ENCODE measurements around the gene TSPAN2. TPM values are rescaled to one million over a fixed set of nuclear protein-coding genes. Genes with fewer than 3 reads are reported as not detected.

Gene TSPAN2
- polyA plus RNA-seq, 1 donor from 2014 or later, result 34.4 TPM

DNA sequence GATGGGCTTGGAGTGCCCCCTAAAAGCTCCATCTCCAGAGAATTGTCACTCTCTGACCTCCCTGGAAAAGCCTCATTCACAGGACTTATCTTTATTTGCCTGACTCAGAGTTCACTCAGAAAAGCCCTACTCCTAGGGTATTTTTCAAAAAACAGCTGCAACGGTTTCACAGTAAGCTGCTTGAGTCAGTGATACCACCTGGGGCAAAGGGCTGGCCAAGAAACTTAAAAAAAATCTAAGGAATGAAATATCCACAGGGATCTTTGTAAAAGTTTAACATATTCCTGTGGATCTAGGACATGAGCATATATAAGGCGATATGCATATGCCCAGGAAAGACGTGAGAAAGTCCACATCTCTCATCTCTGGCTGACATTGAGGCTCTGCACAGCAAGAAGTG, 33.8 kb upstream of the TSPAN2 start:
- H4K20me1 ChIP-seq (ENCODE audit: insufficient read depth), result no peaks in the 10 kb centered on the region
- H3K9me3 ChIP-seq (ENCODE audit: low read length), result peaks cover 5% of the 10 kb centered on the region
- H3K27ac ChIP-seq (ENCODE audit: low read length), result no peak overlapping the region
- H3F3A ChIP-seq (ENCODE audit: insufficient read depth, low read length, poor library complexity, severe bottlenecking), result no peaks in the 10 kb centered on the region
- H3K9ac ChIP-seq (ENCODE audit: low read length), result no peak overlapping the region
- no peak overlapping the region for H3K4me2 ChIP-seq (ENCODE audit: low read length)
- no peaks in the 10 kb centered on the region for H3K79me2 ChIP-seq (replicated peaks; ENCODE audit: insufficient read depth, low read length)
- H3K4me3 ChIP-seq (ENCODE audit: low read length), result no peak overlapping the region
- no peaks in the 10 kb centered on the region for H3K9me2 ChIP-seq (ENCODE audit: insufficient read depth, low read length)
- no peaks in the 10 kb centered on the region for H3K36me3 ChIP-seq (ENCODE audit: insufficient read depth, low read length)
- TF ChIP-seq, protein P1, sequence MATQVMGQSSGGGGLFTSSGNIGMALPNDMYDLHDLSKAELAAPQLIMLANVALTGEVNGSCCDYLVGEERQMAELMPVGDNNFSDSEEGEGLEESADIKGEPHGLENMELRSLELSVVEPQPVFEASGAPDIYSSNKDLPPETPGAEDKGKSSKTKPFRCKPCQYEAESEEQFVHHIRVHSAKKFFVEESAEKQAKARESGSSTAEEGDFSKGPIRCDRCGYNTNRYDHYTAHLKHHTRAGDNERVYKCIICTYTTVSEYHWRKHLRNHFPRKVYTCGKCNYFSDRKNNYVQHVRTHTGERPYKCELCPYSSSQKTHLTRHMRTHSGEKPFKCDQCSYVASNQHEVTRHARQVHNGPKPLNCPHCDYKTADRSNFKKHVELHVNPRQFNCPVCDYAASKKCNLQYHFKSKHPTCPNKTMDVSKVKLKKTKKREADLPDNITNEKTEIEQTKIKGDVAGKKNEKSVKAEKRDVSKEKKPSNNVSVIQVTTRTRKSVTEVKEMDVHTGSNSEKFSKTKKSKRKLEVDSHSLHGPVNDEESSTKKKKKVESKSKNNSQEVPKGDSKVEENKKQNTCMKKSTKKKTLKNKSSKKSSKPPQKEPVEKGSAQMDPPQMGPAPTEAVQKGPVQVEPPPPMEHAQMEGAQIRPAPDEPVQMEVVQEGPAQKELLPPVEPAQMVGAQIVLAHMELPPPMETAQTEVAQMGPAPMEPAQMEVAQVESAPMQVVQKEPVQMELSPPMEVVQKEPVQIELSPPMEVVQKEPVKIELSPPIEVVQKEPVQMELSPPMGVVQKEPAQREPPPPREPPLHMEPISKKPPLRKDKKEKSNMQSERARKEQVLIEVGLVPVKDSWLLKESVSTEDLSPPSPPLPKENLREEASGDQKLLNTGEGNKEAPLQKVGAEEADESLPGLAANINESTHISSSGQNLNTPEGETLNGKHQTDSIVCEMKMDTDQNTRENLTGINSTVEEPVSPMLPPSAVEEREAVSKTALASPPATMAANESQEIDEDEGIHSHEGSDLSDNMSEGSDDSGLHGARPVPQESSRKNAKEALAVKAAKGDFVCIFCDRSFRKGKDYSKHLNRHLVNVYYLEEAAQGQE (IDR thresholded peaks at IDR 0.05; ENCODE audit: borderline replicate concordance), result no peak
- no peak for TF ChIP-seq MXI1 (conservative IDR thresholded peaks at IDR 0.05; ENCODE audit: poor library complexity, severe bottlenecking)
- no peak for TF ChIP-seq EZH2 (IDR thresholded peaks at IDR 0.05; ENCODE audit: borderline replicate concordance, insufficient read depth, low read length, poor library complexity, severe bottlenecking)
- TF ChIP-seq, protein P2, sequence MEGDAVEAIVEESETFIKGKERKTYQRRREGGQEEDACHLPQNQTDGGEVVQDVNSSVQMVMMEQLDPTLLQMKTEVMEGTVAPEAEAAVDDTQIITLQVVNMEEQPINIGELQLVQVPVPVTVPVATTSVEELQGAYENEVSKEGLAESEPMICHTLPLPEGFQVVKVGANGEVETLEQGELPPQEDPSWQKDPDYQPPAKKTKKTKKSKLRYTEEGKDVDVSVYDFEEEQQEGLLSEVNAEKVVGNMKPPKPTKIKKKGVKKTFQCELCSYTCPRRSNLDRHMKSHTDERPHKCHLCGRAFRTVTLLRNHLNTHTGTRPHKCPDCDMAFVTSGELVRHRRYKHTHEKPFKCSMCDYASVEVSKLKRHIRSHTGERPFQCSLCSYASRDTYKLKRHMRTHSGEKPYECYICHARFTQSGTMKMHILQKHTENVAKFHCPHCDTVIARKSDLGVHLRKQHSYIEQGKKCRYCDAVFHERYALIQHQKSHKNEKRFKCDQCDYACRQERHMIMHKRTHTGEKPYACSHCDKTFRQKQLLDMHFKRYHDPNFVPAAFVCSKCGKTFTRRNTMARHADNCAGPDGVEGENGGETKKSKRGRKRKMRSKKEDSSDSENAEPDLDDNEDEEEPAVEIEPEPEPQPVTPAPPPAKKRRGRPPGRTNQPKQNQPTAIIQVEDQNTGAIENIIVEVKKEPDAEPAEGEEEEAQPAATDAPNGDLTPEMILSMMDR (IDR thresholded peaks at IDR 0.05; ENCODE audit: poor library complexity, severe bottlenecking), result no peak
- no peak for TF ChIP-seq EP300 (conservative IDR thresholded peaks at IDR 0.05; ENCODE audit: poor library complexity, severe bottlenecking)
- no peak for TF ChIP-seq RAD21 (conservative IDR thresholded peaks at IDR 0.05)
- TF ChIP-seq SMC3 (conservative IDR thresholded peaks at IDR 0.05; ENCODE audit: poor library complexity), result no peak
- no peak for TF ChIP-seq POLR2AphosphoS5 (IDR thresholded peaks at IDR 0.05)
- no peak for TF ChIP-seq TAF1 (IDR thresholded peaks at IDR 0.05; ENCODE audit: low read depth)
- H2AFZ ChIP-seq (ENCODE audit: low read depth, low read length), result no peak overlapping the region
- H3K27me3 ChIP-seq (ENCODE audit: insufficient read depth, low read depth, low read length), result no peaks in the 10 kb centered on the region

DNA sequence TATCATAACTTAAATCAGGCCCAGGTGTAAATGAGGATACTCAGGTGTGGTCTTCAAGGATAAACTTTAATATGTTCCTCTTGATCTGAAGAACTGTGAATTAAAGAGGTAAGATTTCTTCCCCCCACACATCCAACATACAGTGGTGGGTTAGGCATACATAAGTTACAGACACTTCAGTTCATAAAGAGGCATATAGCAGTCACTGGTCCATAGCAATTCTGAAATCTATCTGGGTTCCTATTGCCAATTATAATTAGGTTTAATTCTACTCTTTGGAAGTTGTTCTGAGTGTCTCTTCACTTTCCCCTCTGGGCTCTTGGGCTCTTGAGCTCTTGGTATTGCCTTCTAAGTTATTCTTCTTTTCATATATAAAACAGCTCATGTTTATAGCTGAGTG, 32.5 kb upstream of the TSPAN2 start:
- Histone ChIP-seq H3K9ac (ENCODE audit: low read length) (no peak overlapping the region), H4K20me1 (ENCODE audit: insufficient read depth) (no peaks in the 10 kb centered on the region), H3K4me3 (ENCODE audit: low read length) (no peak overlapping the region), H3K4me2 (ENCODE audit: low read length) (no peak overlapping the region), H3K9me2 (ENCODE audit: insufficient read depth, low read length) (no peaks in the 10 kb centered on the region), H3F3A (ENCODE audit: insufficient read depth, low read length, poor library complexity, severe bottlenecking) (no peaks in the 10 kb centered on the region), H3K27ac (ENCODE audit: low read length) (no peak overlapping the region), H3K27me3 (ENCODE audit: insufficient read depth, low read depth, low read length) (no peaks in the 10 kb centered on the region), H3K9me3 (ENCODE audit: low read length) (peaks cover 5% of the 10 kb centered on the region), H2AFZ (ENCODE audit: low read depth, low read length) (no peak overlapping the region), H3K79me2 (replicated peaks; ENCODE audit: insufficient read depth, low read length) (no peaks in the 10 kb centered on the region), H3K36me3 (ENCODE audit: insufficient read depth, low read length) (no peaks in the 10 kb centered on the region)
- no peak for TF ChIP-seq EZH2 (IDR thresholded peaks at IDR 0.05; ENCODE audit: borderline replicate concordance, insufficient read depth, low read length, poor library complexity, severe bottlenecking)
- TF ChIP-seq POLR2AphosphoS5 (IDR thresholded peaks at IDR 0.05), result no peak
- no peak for TF ChIP-seq MXI1 (conservative IDR thresholded peaks at IDR 0.05; ENCODE audit: poor library complexity, severe bottlenecking)
- TF ChIP-seq, protein P1 (IDR thresholded peaks at IDR 0.05; ENCODE audit: borderline replicate concordance), result no peak
- TF ChIP-seq RAD21 (conservative IDR thresholded peaks at IDR 0.05), result no peak

Measured in neural cell (in vitro differentiated cells).